ENCODE results near the gene PLEKHM2.
"Not testable (repeated sequence)": the region's sequence is repeated elsewhere in the genome, so short reads cannot be mapped to it uniquely, and the experiment has no call there.

The PLEKHM2 gene

GRCh38 chr1:15684042-15684461 lies at the start of gene PLEKHM2:
Gene PLEKHM2, plus strand, starts transcription at chr1:15684320. Its CDS starts 239 bp downstream, at chr1:15684559.
- no peak for DNase-seq

GRCh38 chr1:15636436-15636835 lies 47.7 kb upstream of the PLEKHM2 start:
- no peak for DNase-seq

- DNase-seq = no peak
Observed at GRCh38 chr1:15637826-15638225, 46.3 kb upstream of the PLEKHM2 start.

- DNase-seq = no peak
Observed at GRCh38 chr1:15639262-15639661, 44.9 kb upstream of the PLEKHM2 start.

GRCh38 chr1:15639931-15640330 lies 44.2 kb upstream of the PLEKHM2 start:
- no peak for DNase-seq

GRCh38 chr1:15640667-15641066 lies 43.5 kb upstream of the PLEKHM2 start:
- no peak for DNase-seq

- DNase-seq = no peak
Observed at GRCh38 chr1:15649937-15650336, 34.2 kb upstream of the PLEKHM2 start.

GRCh38 chr1:15650433-15650832 lies 33.7 kb upstream of the PLEKHM2 start:
- no peak for DNase-seq

- not testable (repeated sequence) for DNase-seq
Observed at GRCh38 chr1:15652130-15652529, 32.0 kb upstream of the PLEKHM2 start.

GRCh38 chr1:15654091-15654690 lies 29.9 kb upstream of the PLEKHM2 start:
- DNase-seq = no peak

GRCh38 chr1:15656464-15656863 lies 27.7 kb upstream of the PLEKHM2 start:
- no peak for DNase-seq

GRCh38 chr1:15657021-15657420 lies 27.1 kb upstream of the PLEKHM2 start:
- no peak for DNase-seq

GRCh38 chr1:15660151-15660550 lies 24.0 kb upstream of the PLEKHM2 start:
- DNase-seq = no peak

GRCh38 chr1:15662477-15662876 lies 21.6 kb upstream of the PLEKHM2 start:
- DNase-seq = no peak

GRCh38 chr1:15663925-15664324 lies 20.2 kb upstream of the PLEKHM2 start:
- DNase-seq = no peak

GRCh38 chr1:15667362-15667761 lies 16.8 kb upstream of the PLEKHM2 start:
- DNase-seq = no peak

GRCh38 chr1:15668089-15668754 lies 15.9 kb upstream of the PLEKHM2 start:
- DNase-seq = no peak

GRCh38 chr1:15669074-15669473 lies 15.0 kb upstream of the PLEKHM2 start:
- DNase-seq = no peak

- no peak for DNase-seq
Observed at GRCh38 chr1:15669864-15670263, 14.3 kb upstream of the PLEKHM2 start.

- DNase-seq = no peak
Observed at GRCh38 chr1:15671430-15671829, 12.7 kb upstream of the PLEKHM2 start.

GRCh38 chr1:15674386-15675159 lies 9.5 kb upstream of the PLEKHM2 start:
- DNase-seq = no peak

- no peak for DNase-seq
Observed at GRCh38 chr1:15676010-15676409, 8.1 kb upstream of the PLEKHM2 start.

GRCh38 chr1:15676688-15677661 lies 7.1 kb upstream of the PLEKHM2 start:
- no peak for DNase-seq
